Coronary artery (tissue), 2 donors: Measurements from ENCODE around the gene PDCD2.
A peak's percentile ranks its signal among the peaks of the same experiment; 100 is the strongest.

ENCODE experiments used
- DNase-seq: peaks from one replicate; pipeline ENCODE4 v3.0.0-alpha.2; 2017; ENCODE audit warnings: low spot score
- H3K27ac ChIP-seq, 2 donors: fragments of 200-600 bp; sonication (generic); one replicate each; pipeline ENCODE4 v1.5.1; 2016 to 2019
- H3K4me3 ChIP-seq: fragments of 200-600 bp; sonication (generic); 2 replicates; pipeline ENCODE4 v1.5.1; 2016; ENCODE audit warnings: mild to moderate bottlenecking, moderate library complexity
- TF ChIP-seq, protein P1 (sequence below): fragments of 200-600 bp; sonication (generic); IDR thresholded peaks from one replicate; pipeline ENCODE4 v1.5.1; 2019; ENCODE audit warnings: antibody characterized with exemption

Gene PDCD2

DNA sequence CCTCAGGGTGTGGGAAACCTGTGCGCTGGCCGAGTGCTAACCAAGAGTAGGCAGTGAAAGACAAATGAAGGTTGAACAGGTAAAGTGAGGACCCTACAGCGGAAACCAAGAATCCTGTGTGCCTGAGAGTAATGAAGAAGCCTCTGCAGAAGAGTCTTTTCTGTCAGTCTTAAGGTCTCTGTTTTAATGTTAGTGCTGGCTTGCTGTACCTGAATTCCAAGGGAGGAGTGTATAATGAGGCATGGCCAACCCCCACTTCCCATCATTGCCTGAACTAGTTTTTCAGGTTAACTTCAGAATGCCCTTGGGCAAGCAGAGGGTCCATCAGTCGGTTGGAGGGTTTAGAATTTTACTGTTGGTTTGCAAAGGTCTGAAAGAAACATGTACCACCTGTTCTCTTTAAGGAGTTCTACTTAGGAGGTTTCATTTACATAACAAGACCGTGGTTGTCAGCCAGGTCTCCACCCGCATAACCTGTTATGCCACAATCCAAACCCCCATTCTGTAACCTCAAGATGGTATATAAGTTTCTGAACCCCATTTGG is 589 bp upstream of the PDCD2 start:
- no peak for DNase-seq
- peak overlapping the region; percentile 29 to 91 for H3K27ac ChIP-seq
- TF ChIP-seq, protein P1, sequence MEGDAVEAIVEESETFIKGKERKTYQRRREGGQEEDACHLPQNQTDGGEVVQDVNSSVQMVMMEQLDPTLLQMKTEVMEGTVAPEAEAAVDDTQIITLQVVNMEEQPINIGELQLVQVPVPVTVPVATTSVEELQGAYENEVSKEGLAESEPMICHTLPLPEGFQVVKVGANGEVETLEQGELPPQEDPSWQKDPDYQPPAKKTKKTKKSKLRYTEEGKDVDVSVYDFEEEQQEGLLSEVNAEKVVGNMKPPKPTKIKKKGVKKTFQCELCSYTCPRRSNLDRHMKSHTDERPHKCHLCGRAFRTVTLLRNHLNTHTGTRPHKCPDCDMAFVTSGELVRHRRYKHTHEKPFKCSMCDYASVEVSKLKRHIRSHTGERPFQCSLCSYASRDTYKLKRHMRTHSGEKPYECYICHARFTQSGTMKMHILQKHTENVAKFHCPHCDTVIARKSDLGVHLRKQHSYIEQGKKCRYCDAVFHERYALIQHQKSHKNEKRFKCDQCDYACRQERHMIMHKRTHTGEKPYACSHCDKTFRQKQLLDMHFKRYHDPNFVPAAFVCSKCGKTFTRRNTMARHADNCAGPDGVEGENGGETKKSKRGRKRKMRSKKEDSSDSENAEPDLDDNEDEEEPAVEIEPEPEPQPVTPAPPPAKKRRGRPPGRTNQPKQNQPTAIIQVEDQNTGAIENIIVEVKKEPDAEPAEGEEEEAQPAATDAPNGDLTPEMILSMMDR = no peak
- peak overlapping the region; percentile 95 for H3K4me3 ChIP-seq

DNA sequence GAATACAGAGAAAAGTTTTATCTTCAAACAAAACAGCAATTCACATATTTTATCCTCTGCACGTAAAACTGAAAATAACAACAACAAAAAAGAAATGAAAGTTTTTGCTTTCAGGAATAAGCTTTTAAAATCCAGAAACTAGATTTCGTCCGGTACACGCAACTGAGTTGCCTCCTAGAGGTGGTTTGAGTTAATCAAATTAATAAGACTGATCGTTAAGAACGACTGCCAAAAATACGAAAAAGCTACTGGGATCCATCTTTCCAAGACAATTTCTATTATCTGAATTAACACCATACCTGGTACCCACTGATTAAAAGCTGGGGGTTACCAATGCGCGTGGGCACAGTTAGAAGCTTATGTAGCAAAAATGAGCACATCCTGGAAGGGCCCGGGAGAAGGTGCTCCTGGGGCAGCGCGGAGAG is 669 bp downstream of the PDCD2 start:
- TF ChIP-seq, protein P1 = no peak
- H3K4me3 ChIP-seq = peak overlapping the region; percentile 95
- DNase-seq = no peak
- peak overlapping the region; percentile 29 to 91 for H3K27ac ChIP-seq

DNA sequence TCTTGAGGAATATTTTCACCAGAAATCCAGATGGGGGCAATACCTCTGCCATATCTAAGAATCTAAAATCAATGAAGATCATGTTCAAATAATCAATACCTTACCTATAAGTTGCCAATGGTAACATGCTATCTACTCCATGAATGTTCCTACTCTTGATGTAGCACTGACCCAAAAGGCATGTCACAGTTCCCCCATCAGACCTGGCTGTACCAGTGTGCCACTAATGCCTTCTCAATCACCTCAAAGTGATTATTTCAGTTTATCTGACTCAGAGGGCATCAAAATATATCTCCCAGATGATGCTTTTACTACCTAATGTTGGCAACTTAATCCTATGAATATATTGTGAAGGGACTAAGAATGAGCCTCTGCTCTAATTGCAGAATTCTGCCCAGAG is 5.5 kb downstream of the PDCD2 start:
- H3K4me3 ChIP-seq = no peak overlapping the region
- DNase-seq = no peak
- no peak overlapping the region for H3K27ac ChIP-seq
- TF ChIP-seq, protein P1 = no peak

DNA sequence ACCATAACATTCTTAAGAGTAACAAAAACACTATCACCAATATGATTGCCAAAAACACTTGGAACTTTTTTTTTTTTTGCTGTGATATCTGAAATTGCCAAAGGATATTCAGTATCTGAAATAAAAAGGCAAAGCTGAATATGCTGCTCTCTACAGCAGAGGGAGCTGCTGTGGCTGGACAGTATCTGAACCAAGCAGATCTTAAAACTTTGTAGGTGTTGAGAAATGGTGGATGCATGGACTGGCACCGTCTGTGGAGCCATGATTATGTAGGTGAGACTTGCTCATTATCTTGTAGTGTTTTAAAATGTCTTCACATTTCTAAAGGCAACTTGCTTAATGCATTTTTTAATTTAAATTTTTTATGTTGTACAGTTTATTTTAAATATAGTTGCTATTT is 9.2 kb downstream of the PDCD2 start:
- TF ChIP-seq, protein P1 = no peak
- Histone ChIP-seq H3K27ac (no peak overlapping the region), H3K4me3 (no peak overlapping the region)
- DNase-seq = no peak

DNA sequence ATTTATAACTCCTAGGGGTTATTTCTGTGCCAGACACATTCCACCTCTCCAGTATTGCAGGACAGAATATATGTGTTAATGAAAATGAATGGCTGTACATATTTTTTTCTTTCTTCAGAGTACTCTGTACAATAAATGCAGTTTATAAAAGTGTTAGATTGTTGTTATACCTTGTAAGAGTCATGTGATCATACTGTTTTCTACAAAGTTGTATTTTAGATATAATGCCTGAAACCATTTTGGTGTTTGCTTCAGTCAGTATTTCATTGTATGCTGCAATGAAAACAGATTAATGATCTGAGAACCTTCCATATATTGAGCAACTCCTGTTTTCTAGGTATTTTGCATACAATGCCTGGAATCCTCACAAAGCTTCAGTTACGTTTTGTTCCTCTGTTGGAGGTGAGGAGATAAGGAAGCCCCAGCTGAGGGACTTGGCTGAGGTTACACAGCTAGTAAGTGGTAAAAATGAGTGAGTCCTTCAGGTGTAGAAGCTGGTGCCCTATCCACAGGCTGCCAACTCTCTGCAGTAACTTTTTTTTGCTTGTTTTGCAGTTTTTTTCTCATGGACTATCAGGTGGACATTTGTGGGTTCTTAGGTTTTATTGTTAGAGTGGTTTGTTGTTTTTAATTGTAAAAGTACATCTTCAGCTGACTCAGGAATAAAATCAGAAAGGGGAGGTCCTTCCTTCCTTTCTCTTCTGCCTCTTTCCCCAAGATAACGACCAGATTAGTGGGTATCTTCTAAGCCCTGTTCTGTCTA is 11.6 kb downstream of the PDCD2 start:
- DNase-seq = no peak
- no peak overlapping the region for H3K27ac ChIP-seq
- H3K4me3 ChIP-seq = no peak overlapping the region
- TF ChIP-seq, protein P1 = no peak

DNA sequence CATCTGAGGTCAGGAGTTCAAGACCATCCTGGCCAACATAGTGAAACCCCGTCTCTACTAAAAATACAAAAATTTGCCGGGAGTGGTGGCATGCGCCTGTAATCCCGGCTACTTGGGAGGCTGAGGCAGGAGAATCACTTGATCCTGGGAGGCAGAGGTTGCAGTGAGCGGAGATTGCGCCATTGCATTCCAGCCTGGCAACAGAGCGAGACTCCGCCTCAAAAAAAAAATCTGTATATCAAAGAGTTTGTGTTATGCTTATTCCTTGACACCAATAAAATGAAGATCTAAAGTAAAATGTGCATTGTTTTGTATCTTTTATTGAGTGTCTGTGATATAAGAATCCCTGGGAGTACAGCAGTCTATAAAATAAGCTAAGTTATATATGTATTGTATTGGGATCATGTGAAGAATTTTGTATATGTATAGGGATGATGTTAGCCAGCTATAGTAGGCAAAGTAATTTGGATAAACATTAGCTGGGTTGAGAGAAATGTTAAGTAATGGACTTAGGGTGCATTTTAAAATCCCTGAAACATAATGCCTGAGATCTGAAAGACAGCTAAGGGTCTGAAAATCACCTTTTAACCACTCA is 19.4 kb downstream of the PDCD2 start:
- Histone ChIP-seq H3K4me3 (no peak overlapping the region), H3K27ac (no peak overlapping the region)
- no peak for DNase-seq
- TF ChIP-seq, protein P1 = no peak

DNA sequence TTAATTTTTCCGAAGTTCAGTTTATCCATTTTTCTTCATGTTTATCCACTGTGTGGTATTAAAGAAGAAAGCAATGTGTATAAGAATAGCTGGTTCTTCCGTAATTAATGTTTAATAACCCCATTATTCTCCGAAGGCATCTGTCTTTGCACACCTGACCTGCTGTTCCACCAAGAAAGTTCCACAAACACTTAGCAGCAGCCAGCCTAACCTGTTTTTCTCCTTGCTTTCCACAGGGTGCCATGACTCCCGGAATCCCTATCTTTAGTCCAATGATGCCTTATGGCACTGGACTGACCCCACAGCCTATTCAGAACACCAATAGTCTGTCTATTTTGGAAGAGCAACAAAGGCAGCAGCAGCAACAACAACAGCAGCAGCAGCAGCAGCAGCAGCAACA is 22.9 kb downstream of the PDCD2 start:
- Histone ChIP-seq H3K4me3 (no peak overlapping the region), H3K27ac (no peak overlapping the region)
- no peak for DNase-seq
- TF ChIP-seq, protein P1 = no peak
